HFF-Myc (cell line): Measurements from ENCODE around the gene TMEM255B.
A peak's percentile ranks its signal among the peaks of the same experiment; 100 is the strongest.
"Not testable (repeated sequence)": the region's sequence is repeated elsewhere in the genome, so short reads cannot be mapped to it uniquely, and the experiment has no call there.

Source experiments
- DNase-seq: peaks from one replicate; pipeline ENCODE4 v3.0.0-alpha.2; 2011; ENCODE audit warnings: low read depth; ENCODE audit errors: extremely low read depth
- H3K4me3 ChIP-seq: replicated peaks from 2 replicates; pipeline ENCODE4 v1.5.1; 2011; ENCODE audit warnings: low read depth, mild to moderate bottlenecking, control low read depth, low read length
- TF ChIP-seq, protein P1 (sequence below): IDR thresholded peaks from 2 replicates; pipeline ENCODE4 v1.5.1; 2012; ENCODE audit warnings: mild to moderate bottlenecking, low read depth, low read length, control low read depth; ENCODE audit errors: missing control alignments

The TMEM255B gene

DNA sequence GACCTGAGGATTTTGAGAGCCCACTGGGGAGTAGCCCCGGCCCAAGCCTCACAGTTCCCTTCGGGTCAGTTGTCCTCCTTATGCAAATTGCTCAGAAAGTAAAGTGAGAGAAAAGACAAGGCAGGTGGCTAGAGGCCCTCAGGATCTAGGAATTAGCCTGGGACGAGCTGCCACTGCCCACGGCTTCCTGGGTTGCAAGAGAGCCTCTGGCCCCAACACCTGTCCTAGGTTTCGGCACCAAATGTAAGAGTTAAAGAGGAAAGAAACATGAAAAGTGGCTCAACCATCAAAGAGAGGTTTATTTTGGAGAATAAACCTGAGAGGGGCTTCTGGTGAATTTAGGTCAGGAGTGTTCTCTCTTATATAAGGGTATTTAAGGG is 25.6 kb downstream of the TMEM255B start:
- H3K4me3 ChIP-seq = no peak overlapping the region
- TF ChIP-seq, protein P1, sequence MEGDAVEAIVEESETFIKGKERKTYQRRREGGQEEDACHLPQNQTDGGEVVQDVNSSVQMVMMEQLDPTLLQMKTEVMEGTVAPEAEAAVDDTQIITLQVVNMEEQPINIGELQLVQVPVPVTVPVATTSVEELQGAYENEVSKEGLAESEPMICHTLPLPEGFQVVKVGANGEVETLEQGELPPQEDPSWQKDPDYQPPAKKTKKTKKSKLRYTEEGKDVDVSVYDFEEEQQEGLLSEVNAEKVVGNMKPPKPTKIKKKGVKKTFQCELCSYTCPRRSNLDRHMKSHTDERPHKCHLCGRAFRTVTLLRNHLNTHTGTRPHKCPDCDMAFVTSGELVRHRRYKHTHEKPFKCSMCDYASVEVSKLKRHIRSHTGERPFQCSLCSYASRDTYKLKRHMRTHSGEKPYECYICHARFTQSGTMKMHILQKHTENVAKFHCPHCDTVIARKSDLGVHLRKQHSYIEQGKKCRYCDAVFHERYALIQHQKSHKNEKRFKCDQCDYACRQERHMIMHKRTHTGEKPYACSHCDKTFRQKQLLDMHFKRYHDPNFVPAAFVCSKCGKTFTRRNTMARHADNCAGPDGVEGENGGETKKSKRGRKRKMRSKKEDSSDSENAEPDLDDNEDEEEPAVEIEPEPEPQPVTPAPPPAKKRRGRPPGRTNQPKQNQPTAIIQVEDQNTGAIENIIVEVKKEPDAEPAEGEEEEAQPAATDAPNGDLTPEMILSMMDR = no peak
- DNase-seq = no peak

DNA sequence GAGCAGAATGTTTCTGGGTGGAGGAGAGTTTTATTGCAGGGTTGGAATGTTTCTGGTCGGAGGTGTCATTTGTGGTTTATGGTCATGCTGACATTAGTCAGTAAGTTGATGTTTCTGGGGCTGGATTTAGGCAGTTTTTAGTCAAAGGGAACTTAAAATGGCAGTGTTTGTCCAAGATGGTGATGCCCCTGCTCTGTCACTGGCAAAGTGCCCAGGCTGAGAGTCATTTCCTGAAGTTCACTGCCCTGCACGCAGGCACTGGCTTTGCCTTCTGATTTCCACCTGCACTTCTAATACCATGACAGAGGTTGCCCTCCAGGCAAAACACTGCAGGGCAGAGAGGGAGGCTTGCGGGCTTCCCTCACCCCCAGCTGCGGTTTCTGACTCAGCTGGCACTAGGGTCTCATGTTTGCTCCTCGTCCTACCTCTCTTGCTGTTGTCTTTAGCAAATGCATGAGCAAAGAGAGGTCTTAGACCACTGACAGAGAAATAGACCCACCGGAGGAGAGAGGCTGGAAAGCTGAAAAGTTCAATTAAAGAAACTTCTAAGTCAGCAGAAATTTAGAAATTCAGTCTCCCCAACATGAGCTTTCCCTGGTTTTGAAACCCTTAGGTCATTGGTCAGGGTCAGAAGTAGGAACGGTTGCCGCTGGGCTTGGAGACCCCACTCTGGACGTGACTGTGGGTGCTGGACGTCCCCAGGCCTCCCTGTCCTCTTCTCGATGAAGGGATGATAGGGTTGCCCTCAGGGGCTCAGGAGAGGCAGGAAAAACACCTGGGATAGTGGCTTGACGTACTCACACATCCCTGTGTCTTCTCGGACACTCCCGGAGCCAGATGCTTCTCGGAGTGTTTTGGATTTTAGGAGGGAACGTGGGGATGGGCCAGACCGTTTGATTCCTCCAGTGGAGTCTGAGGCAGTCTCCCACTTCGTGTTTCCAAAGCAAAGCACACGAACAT is 26.3 kb downstream of the TMEM255B start:
- H3K4me3 ChIP-seq = no peak overlapping the region
- TF ChIP-seq, protein P1 = no peak
- DNase-seq = peak; percentile 65

DNA sequence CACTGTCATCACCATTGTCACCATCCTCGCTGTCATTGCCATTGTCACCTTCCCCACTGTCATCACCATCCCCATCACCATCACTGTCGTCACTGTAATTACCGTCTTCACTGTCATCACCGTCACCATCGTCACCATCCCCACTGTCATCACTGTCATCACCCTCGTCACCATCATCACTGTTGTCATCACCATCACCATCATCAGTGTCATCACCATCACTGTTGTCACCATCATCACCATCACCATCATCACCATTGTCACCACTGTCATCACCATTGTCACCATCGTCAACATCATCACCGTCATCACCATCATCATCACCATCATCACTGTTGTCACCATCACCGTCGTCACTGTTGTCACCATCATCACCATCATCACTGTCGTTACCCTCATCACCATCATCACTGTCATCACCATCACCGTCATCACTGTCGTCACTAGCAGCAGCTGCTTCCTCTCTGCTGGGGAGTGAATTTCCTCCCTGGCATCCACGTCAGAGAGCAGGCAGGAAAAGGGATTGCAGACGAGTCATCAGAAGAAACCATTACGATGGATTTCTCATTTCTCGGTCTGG is 27.3 kb downstream of the TMEM255B start:
- no peak overlapping the region for H3K4me3 ChIP-seq
- no peak for DNase-seq
- TF ChIP-seq, protein P1 = no peak

DNA sequence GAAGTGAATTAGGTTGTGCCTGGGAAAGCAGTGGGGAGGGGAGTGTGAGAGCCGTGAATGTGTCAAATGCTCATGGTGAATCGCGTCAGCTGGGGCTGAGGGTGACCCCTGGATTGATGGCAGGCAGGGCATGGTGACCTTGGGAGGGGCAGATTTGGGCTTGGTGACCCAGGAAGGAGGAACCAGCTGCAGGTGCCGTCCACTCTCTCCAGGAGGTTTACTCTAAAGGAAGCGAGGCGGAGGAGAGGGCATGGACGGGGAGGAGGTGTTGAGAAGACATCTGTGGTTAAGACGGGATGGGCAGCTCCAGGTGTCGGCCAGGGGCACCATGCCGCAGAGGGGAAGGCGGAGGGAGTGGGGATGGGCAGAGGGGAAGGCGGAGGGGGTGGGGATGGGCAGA is 28.7 kb downstream of the TMEM255B start:
- TF ChIP-seq, protein P1 = no peak
- no peak for DNase-seq
- no peak overlapping the region for H3K4me3 ChIP-seq

DNA sequence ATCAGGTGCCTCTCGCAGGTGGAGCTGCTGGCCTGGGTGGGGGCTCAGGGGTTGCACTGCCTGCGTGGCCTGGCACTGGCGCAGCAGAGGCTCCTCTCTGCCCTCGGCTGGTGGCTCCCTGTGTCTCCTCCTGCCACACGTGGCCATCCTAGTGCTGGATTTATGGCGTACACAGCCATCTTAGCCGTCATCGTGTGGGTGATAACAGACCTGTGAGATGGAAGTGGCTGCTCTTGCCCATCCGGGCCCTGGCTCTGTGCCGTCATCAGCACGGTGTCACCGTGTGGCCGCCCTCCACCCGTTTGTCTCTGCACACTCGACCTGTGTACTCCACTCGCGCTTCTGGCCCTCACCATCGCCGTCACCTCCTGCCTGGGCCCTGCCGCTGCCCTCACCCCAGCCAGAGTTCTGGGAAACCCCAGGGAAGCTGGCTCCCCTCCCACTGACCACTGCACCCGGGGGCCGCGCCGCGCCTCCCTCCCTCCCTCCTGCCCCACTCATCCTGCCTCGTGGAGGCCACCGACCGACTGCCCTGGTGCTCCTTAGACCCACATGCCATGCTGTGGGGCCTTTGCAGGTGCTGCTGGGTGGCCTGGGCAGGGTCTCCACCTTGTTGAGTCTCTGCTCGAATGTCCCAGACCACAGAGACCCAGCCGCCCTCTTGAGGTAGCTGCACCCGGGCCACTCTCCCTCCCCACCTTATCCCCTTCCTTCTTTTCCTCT is 29.5 kb downstream of the TMEM255B start:
- DNase-seq = no peak
- H3K4me3 ChIP-seq = no peak overlapping the region
- TF ChIP-seq, protein P1 = no peak

DNA sequence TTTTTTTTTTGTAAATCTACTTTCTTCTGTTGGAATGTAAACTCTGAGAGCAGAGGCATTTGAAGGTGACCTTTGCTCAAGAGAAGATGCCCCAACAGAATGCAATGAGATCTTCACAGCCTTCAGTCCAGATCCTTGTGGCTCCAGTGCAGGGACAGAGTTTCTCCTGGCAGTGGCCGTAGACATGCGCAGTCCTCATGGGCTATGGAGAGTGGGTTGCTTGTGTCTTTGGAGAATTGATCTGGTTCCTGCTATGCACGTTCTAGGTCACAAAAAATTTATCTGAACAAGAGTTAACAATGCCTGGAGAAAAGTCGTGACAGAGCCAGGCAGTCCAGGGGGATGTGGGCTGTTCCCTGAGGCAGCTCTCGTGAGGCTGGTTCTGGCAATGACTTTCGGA is 30.1 kb downstream of the TMEM255B start:
- no peak for DNase-seq
- TF ChIP-seq, protein P1 = no peak
- H3K4me3 ChIP-seq = no peak overlapping the region

DNA sequence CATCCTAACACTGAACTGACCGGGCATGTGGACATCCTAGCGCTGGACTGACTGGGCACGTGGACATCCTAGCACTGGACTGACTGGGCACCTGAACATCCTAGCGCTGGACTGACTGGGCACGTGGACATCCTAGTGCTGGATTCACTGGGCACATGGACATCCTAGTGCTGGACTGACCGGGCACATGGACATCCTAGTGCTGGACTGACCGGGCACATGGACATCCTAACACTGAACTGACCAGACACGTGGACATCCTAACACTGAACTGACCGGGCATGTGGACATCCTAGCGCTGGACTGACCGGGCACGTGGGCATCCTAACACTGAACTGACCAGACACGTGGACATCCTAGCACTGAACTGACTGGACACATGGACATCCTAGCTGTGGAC is 30.9 kb downstream of the TMEM255B start:
- H3K4me3 ChIP-seq, DNase-seq: not testable (repeated sequence)
